GOT3 (cell line): Measurements from ENCODE around the gene OXA1L.
"Not testable (repeated sequence)": the region's sequence is repeated elsewhere in the genome, so short reads cannot be mapped to it uniquely, and the experiment has no call there.

Experiments used
- DNase-seq: peaks from one replicate; lab custom pipeline; 2025; ENCODE audit warnings: mixed read lengths; lab: John Stamatoyannopoulos, UW

Gene OXA1L

GRCh38 chr14:22766457-22767322 lies at the start of gene OXA1L:
Gene OXA1L (plus strand): TSS chr14:22766688. CDS start chr14:22766702, 14 bp downstream.
- peak; percentile 64 for DNase-seq

GRCh38 chr14:22718091-22718490 lies 48.4 kb upstream of the OXA1L start:
- no peak for DNase-seq

- DNase-seq, result no peak
Measured at GRCh38 chr14:22721213-22721612, 45.3 kb upstream of the OXA1L start.

GRCh38 chr14:22723815-22724214 lies 42.7 kb upstream of the OXA1L start:
- DNase-seq, result no peak

- DNase-seq, result not testable (repeated sequence)
Measured at GRCh38 chr14:22724847-22725246, 41.6 kb upstream of the OXA1L start.

GRCh38 chr14:22725374-22725773 lies 41.1 kb upstream of the OXA1L start:
- DNase-seq, result not testable (repeated sequence)

- DNase-seq, result no peak
Measured at GRCh38 chr14:22726012-22726411, 40.5 kb upstream of the OXA1L start.

- not testable (repeated sequence) for DNase-seq
Measured at GRCh38 chr14:22732062-22732461, 34.4 kb upstream of the OXA1L start.

GRCh38 chr14:22733829-22734228 lies 32.7 kb upstream of the OXA1L start:
- no peak for DNase-seq

GRCh38 chr14:22735096-22735495 lies 31.4 kb upstream of the OXA1L start:
- no peak for DNase-seq

GRCh38 chr14:22736384-22736783 lies 30.1 kb upstream of the OXA1L start:
- DNase-seq, result not testable (repeated sequence)

- no peak for DNase-seq
Measured at GRCh38 chr14:22737052-22737451, 29.4 kb upstream of the OXA1L start.

GRCh38 chr14:22739423-22739822 lies 27.1 kb upstream of the OXA1L start:
- no peak for DNase-seq

- DNase-seq, result no peak
Measured at GRCh38 chr14:22740020-22740419, 26.5 kb upstream of the OXA1L start.

- no peak for DNase-seq
Measured at GRCh38 chr14:22747769-22748168, 18.7 kb upstream of the OXA1L start.

- no peak for DNase-seq
Measured at GRCh38 chr14:22748206-22748605, 18.3 kb upstream of the OXA1L start.

- no peak for DNase-seq
Measured at GRCh38 chr14:22748631-22749068, 17.8 kb upstream of the OXA1L start.

GRCh38 chr14:22752422-22752821 lies 14.1 kb upstream of the OXA1L start:
- DNase-seq, result no peak

- no peak for DNase-seq
Measured at GRCh38 chr14:22753586-22753985, 12.9 kb upstream of the OXA1L start.

GRCh38 chr14:22757972-22758650 lies 8.4 kb upstream of the OXA1L start:
- not testable (repeated sequence) for DNase-seq

GRCh38 chr14:22761734-22762133 lies 4.8 kb upstream of the OXA1L start:
- no peak for DNase-seq

GRCh38 chr14:22764382-22764781 lies 2.1 kb upstream of the OXA1L start:
- no peak for DNase-seq

GRCh38 chr14:22767323-22767589 lies 768 bp downstream of the OXA1L start:
- no peak for DNase-seq
